Heart left ventricle (tissue), 16 donors: ENCODE results near the gene NUP214. TPM values are rescaled to one million over a fixed set of nuclear protein-coding genes. Genes with fewer than 3 reads are reported as not detected.
A peak's percentile ranks its signal among the peaks of the same experiment; 100 is the strongest.
"Not testable (repeated sequence)": the region's sequence is repeated elsewhere in the genome, so short reads cannot be mapped to it uniquely, and the experiment has no call there.

ENCODE experiments used
- ATAC-seq, 4 donors: fragments of 200-7000 bp; cut with Tn5 transposase; one replicate each; pipeline ENCODE4 v1.9.1; 2020 to 2022; ENCODE audit warnings: moderate library complexity in 4 of 4, mild to moderate bottlenecking in 3 of 4, moderate number of reproducible peaks in 1 of 4
- DNase-seq, 5 donors: peaks; one replicate each; pipeline ENCODE4 v3.0.0-alpha.2; 2020
- H3K27ac ChIP-seq, 12 donors: fragments of 200-600 bp; sonication (generic) in 4 of 12; one replicate each; pipeline versions ENCODE4 v1.5.0 to v1.8.0; 2016 to 2022; ENCODE audit warnings: mild to moderate bottlenecking in 2 of 12
- H3K27me3 ChIP-seq, 9 donors: fragments of 200-600 bp; sonication (generic) in 2 of 9; one replicate each; pipeline versions ENCODE4 v1.5.1 to v1.8.0; 2016 to 2022; ENCODE audit warnings: mild to moderate bottlenecking in 3 of 9
- H3K36me3 ChIP-seq, 9 donors: fragments of 200-600 bp; sonication (generic) in 2 of 9; one replicate each; pipeline versions ENCODE4 v1.5.0 to v1.8.0; 2018 to 2022; ENCODE audit warnings: mild to moderate bottlenecking in 2 of 9
- H3K4me1 ChIP-seq, 12 donors: fragments of 200-600 bp; sonication (generic) in 4 of 12; one replicate each; pipeline versions ENCODE4 v1.5.0 to v1.8.0; 2016 to 2022; ENCODE audit warnings: mild to moderate bottlenecking in 3 of 12
- H3K4me3 ChIP-seq, 12 donors: fragments of 200-600 bp; sonication (generic) in 4 of 12; one replicate each; pipeline versions ENCODE4 v1.5.0 to v1.8.0; 2017 to 2022; ENCODE audit warnings: mild to moderate bottlenecking in 9 of 12, moderate library complexity in 4 of 12
- H3K9me3 ChIP-seq, 12 donors: fragments of 200-600 bp; sonication (generic) in 4 of 12; one replicate each; pipeline versions ENCODE4 v1.5.0 to v1.8.0; 2016 to 2022; ENCODE audit warnings: mild to moderate bottlenecking in 1 of 12
- POLR2A ChIP-seq, 2 donors: fragments of 450-650 bp; IDR thresholded peaks; one replicate each; pipeline ENCODE4 v1.6.1; 2017; ENCODE audit warnings: antibody characterized with exemption in 2 of 2, mild to moderate bottlenecking in 2 of 2, moderate library complexity in 2 of 2
- WGBS, 4 donors: extraction: QIAGEN DNeasy Blood & Tissue Kit in 2 of 4; methylation state at CpG; one replicate each; pipeline versions ENCODE4 v1.1.5 to v1.1.7; 2013 to 2018; 5-methylcytosine and 5-hydroxymethylcytosine counted together
- intact Hi-C, 10 donors: fragments of 100-400 bp; cut with DNase I; formaldehyde crosslinking; loops; one replicate each; pipeline versions ENCODE4 v1.11.1 to v1.14.2; 2022
- polyA plus RNA-seq, 2 donors: library from polyadenylated mRNA; stranded (reverse); fragments of 200-250 nt; gene quantifications; one replicate each; pipeline ENCODE4 v1.2.3, GENCODE V29; 2013
- total RNA-seq, 9 donors: library from RNA; depleted of rRNA in 2 of 9; stranded (reverse); fragments of >200 nt in 2 of 9; fragmentation: NEBNext Ultra II Directional in 3 of 9; extraction: Animal tissue kit (Norgen Biotek cat#: 25700) in 3 of 9; gene quantifications; one replicate each; pipeline versions ENCODE4 v1.1.0 to v1.2.4, GENCODE V29; 2016 to 2023
- TF ChIP-seq, protein P1 (sequence below), 12 donors: fragments of 200-600 bp; sonication (generic) in 4 of 12; IDR thresholded peaks; one replicate each; pipeline versions ENCODE4 v1.5.0 to v1.8.0; 2018 to 2022; ENCODE audit warnings: antibody characterized with exemption in 12 of 12, mild to moderate bottlenecking in 5 of 12
- donor health status: ischemic (EF 13 %, LVEDD 7.1; RV severe dilation, severe dysfunction).
- donor health status: healthy with polysubstance abuse.
- donor health status: DM: no; HTN: yes; CAD: no.
- donor health status: DM: no; HTN: no; CAD: no.
- donor health status: ischemic (EF 25% LVEDD 6.9; RV normal size, moderate dysfunction).
- donor health status: ischemic (EF 25% LVEDD 5.7; RV mildly dilated, moderate dysfunction).
- donor health status: healthy.
- donor health status: DM: yes; HTN: yes; CAD: no.
- donor health status: ischemic (EF 35%, LVEDD 5.7; RV mildly dilated, moderate dysfunction).
- donor health status: nonischemic (EF 11% LVEDD 7.7; RV severe dilation, severe dysfunction).
- donor health status: DM: yes; HTN: yes; CAD: no.
- donor health status: PGD.
- donor health status: ischemic (EF 29% LVEDD 5.4; RV normal size, mild dysfunction).
- donor health status: nonischemic (EF 23%, LVEDD 6.1; RV moderate dilation, normal function).

Gene NUP214
- total and polyA plus RNA-seq, 11 donors, result 13.7 to 45.1 (median 23.6) TPM

DNA sequence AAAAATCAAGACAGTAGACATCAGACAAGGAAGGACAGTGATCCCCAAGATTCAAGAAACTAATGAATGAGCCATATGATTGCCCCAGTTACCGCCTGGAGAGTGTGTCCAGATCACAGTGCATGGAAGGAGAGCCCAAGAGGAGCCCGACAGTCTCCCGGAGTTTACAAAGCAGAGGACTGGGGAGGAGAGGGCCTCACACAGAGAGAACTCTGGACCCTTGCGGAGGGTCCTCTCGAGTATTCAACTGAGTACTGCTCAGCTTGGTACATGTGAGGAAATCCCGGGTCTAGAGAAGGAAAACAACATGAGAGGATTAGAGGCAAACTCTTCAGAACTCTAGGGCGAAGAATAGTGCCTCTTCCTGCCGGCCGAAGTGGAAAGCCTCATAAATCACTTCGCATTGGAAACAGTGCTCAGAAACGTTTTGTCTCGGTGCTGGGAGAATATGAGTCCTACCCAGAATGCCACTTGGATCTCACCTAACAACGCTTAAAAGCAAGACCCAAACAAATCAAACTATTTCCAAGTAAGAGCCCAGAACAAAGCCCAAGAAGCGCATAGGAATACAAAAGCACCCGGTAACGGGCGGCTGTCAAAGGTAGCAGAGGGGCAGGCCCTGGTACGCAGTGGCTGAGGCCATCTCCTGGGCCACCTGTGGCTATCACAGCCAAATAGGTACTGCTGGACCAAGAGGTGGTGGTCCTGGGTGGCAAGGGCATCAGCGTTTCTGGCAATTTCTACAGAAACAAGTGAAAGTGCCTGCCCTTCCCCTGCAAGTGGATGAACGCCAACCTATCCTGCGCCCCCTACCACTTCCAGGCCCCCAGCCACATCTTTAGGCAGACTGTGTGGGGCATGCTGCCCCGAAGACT lies 114.9 kb downstream of the NUP214 start:
- Histone ChIP-seq H3K27ac (peak overlapping the region in 1 of 12 donors; percentile 85), H3K4me1 (peaks cover 0 to 42% (median 33%) of the 10 kb centered on the region in 12 donors), H3K9me3 (peaks cover 0 to 6% (median 0%) of the 10 kb centered on the region in 12 donors), H3K36me3 (peaks cover 0 to 4% (median 0%) of the 10 kb centered on the region in 9 donors), H3K4me3 (no peak overlapping the region), H3K27me3 (no peaks in the 10 kb centered on the region)
- 87 to 90% (median 88%) methylated on average over 22 of the region's 22 CpGs for WGBS, 4 donors
- no peak for ATAC-seq
- intact Hi-C loops, result loop anchor here in 3 of 10 donors (5.0 kb wide), 2 partner anchors 92 to 97 kb away; no protein-coding TSS in a partner anchor
- no peak for TF ChIP-seq POLR2A (IDR thresholded peaks at IDR 0.05)
- TF ChIP-seq, protein P1, sequence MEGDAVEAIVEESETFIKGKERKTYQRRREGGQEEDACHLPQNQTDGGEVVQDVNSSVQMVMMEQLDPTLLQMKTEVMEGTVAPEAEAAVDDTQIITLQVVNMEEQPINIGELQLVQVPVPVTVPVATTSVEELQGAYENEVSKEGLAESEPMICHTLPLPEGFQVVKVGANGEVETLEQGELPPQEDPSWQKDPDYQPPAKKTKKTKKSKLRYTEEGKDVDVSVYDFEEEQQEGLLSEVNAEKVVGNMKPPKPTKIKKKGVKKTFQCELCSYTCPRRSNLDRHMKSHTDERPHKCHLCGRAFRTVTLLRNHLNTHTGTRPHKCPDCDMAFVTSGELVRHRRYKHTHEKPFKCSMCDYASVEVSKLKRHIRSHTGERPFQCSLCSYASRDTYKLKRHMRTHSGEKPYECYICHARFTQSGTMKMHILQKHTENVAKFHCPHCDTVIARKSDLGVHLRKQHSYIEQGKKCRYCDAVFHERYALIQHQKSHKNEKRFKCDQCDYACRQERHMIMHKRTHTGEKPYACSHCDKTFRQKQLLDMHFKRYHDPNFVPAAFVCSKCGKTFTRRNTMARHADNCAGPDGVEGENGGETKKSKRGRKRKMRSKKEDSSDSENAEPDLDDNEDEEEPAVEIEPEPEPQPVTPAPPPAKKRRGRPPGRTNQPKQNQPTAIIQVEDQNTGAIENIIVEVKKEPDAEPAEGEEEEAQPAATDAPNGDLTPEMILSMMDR (IDR thresholded peaks at IDR 0.05), result no peak
- no peak for DNase-seq

DNA sequence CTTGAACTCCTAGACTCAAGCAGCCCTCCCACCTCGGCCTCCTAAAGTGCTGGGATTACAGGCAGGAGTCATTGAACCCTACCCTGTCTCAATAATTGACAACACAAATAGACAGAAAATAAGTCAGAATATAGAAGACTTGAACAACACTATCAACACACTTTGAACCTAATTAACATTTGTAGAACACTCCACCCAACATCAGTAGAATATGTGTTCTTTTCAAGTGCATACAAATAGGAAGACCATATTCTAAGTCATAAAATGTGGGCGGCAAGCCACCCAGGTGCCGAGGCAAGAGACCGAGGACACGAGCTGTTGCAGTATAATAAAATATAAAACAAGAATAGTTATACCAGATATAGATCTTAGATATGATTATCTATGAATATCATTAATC lies 118.9 kb downstream of the NUP214 start:
- intact Hi-C loops, result loop anchor here in 3 of 10 donors (5.0 kb wide), 2 partner anchors 88 to 93 kb away; no protein-coding TSS in a partner anchor
- H3K9me3 ChIP-seq, result not testable (repeated sequence)

DNA sequence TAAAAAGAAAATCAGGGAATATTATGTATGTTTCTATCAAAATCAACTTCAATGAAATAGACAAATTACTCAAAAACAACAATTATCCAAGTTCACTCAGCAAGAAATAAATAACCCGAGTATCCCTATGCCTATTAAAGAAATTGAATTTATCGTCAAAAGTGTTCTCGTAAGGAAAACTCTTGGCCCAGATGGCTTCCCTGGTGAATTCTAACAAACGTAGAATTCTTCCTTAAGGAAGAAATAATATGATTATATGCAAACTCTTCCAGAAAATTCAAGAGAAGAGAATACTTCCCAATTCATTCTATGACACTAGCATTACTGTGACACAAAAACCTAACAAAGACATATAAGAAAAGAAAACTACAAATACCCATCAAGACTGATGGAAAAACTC lies 121.2 kb downstream of the NUP214 start:
- Histone ChIP-seq H3K4me3 (no peak overlapping the region), H3K9me3 (peaks cover 0 to 6% (median 0%) of the 10 kb centered on the region in 12 donors), H3K27ac (no peak overlapping the region), H3K27me3 (no peaks in the 10 kb centered on the region), H3K36me3 (no peaks in the 10 kb centered on the region), H3K4me1 (peaks cover 0 to 4% (median 0%) of the 10 kb centered on the region in 12 donors)
- intact Hi-C loops, result no loop called here
- DNase-seq (no peak), ATAC-seq (no peak)
- TF ChIP-seq, protein P1 (IDR thresholded peaks at IDR 0.05), result no peak
- TF ChIP-seq POLR2A (IDR thresholded peaks at IDR 0.05), result no peak
- WGBS, 4 donors, result 71 to 87% (median 78%) methylated on average over 4 of the region's 4 CpGs

More for the DNA sequence above, 118.9 kb downstream of the NUP214 start:
- not testable (repeated sequence) for DNase-seq, H3K4me3 ChIP-seq, H3K36me3 ChIP-seq, H3K4me1 ChIP-seq, H3K27me3 ChIP-seq, H3K27ac ChIP-seq, ATAC-seq
- 89 to 97% (median 95%) methylated on average over 5 of the region's 5 CpGs for WGBS, 4 donors

DNA sequence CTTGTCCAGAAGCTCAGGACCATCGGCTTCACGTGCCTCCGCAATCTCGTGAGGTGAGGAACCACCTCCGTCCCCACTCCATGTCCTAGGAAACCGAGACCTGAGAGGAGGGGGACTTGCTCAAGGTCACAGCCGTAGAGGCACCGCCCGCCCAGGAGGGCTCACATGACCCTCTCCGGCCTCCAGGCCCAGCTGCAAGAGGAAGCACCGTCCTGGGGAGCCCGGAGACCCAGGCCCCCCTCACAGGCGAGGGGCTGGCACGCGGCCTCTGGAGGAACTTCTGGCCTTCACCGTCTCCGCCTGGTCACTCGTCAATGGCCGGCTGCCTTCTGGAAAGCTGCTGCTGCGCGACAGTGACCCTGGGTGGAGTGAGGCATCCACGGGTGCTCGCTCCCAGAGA lies 126.7 kb downstream of the NUP214 start:
- peak overlapping the region in 5 of 12 donors; percentile 0 to 97 (median 84) for H3K27ac ChIP-seq
- H3K36me3 ChIP-seq, result no peaks in the 10 kb centered on the region
- ATAC-seq (peak in 1 of 4 donors; percentile 2), DNase-seq (peak in 1 of 5 donors; percentile 68)
- peaks cover 0 to 55% (median 27%) of the 10 kb centered on the region in 12 donors for H3K4me1 ChIP-seq
- no peak for TF ChIP-seq POLR2A (IDR thresholded peaks at IDR 0.05)
- TF ChIP-seq, protein P1 (IDR thresholded peaks at IDR 0.05), result no peak
- no peaks in the 10 kb centered on the region for H3K27me3 ChIP-seq
- peak overlapping the region in 8 of 12 donors; percentile 10 to 63 (median 19) for H3K4me3 ChIP-seq
- intact Hi-C loops, result no loop called here
- no peaks in the 10 kb centered on the region for H3K9me3 ChIP-seq
- 88 to 93% (median 91%) methylated on average over 16 to 23 of the region's 23 CpGs for WGBS, 4 donors
